MM.1S (cell line): ENCODE measurements around the gene DNASE1L2.

Experiments used
- EZH2 ChIP-seq: fragments of 300-600 bp; sonication (generic); optimal IDR thresholded peaks from 2 replicates; pipeline ENCODE3; 2017; ENCODE audit warnings: low read depth, mild to moderate bottlenecking, antibody characterized with exemption, low read length, mixed read lengths
- EZH2phosphoT487 ChIP-seq: fragments of 300-600 bp; sonication (generic); IDR thresholded peaks from 2 replicates; pipeline ENCODE4 v1.6.1; 2018; ENCODE audit warnings: antibody characterized with exemption, low read length
- TF ChIP-seq, protein P1 (sequence below): fragments of 300-600 bp; sonication (generic); IDR thresholded peaks from 2 replicates; pipeline ENCODE4 v1.5.1; 2016; ENCODE audit warnings: antibody characterized with exemption, low read length, mixed read lengths

DNA sequence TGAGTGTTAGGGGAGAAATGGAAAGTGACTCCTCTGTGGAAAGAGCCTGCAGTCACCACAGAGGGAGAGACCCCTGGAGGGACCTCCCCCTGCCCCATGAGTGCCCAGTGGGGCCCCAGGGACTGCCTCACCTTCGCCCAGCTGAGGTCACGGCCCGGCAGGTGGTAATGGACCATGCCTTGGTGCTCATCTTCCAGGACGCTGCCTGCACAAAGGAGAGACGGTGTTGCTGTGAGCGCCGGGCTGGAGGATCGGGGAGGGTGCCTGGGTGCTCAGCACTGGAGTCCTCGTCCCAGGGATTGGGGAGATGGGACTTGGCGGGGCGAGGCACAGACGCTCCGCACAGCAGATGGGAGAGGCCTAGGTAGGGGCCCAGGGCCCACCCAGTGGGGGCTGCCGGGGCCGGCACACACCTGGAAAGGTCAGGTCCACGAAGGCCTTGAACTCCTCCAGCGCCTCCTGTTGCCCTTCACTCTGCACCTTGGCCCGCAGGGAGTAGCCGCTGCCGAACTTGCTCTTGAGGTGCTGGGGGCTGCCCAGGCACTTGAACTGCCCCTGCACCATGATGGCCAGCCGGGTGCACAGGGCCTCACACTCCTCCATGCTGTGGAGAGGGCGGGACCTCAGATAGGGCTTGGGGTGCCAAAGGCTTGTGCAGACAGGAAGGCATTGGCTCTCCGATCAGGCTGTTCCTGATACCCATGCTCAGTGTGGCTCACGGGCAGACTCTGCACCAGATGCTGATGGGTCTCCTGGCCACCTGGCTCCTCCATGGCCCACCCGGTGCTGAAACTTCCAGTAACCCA is 41.4 kb downstream of the DNASE1L2 start:
- TF ChIP-seq EZH2phosphoT487 (no peak), EZH2 (no peak)
- TF ChIP-seq, protein P1, sequence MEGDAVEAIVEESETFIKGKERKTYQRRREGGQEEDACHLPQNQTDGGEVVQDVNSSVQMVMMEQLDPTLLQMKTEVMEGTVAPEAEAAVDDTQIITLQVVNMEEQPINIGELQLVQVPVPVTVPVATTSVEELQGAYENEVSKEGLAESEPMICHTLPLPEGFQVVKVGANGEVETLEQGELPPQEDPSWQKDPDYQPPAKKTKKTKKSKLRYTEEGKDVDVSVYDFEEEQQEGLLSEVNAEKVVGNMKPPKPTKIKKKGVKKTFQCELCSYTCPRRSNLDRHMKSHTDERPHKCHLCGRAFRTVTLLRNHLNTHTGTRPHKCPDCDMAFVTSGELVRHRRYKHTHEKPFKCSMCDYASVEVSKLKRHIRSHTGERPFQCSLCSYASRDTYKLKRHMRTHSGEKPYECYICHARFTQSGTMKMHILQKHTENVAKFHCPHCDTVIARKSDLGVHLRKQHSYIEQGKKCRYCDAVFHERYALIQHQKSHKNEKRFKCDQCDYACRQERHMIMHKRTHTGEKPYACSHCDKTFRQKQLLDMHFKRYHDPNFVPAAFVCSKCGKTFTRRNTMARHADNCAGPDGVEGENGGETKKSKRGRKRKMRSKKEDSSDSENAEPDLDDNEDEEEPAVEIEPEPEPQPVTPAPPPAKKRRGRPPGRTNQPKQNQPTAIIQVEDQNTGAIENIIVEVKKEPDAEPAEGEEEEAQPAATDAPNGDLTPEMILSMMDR, result no peak
